Measurements from ENCODE around the gene AGFG1.

DNA sequence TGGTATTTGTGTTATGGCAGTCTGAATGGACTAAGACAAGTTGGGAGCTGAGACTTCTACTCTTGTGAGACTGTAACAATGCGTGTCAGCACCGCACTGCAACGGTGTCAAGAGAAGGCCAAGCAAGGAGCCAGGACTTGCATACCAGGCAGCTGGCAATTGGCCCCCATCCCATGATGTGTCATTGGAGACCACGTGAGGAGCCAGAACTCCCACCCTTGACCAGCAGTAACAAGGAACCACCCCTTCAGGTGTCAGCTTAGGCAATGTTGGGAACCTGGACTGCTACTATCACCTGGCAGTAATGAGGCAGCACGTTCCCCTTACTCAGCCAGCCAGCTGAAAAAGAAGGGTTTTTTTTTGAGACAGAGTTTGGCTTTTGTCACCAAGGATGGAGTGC lies 32.7 kb upstream of the AGFG1 start:
- TF ChIP-seq, protein P1, sequence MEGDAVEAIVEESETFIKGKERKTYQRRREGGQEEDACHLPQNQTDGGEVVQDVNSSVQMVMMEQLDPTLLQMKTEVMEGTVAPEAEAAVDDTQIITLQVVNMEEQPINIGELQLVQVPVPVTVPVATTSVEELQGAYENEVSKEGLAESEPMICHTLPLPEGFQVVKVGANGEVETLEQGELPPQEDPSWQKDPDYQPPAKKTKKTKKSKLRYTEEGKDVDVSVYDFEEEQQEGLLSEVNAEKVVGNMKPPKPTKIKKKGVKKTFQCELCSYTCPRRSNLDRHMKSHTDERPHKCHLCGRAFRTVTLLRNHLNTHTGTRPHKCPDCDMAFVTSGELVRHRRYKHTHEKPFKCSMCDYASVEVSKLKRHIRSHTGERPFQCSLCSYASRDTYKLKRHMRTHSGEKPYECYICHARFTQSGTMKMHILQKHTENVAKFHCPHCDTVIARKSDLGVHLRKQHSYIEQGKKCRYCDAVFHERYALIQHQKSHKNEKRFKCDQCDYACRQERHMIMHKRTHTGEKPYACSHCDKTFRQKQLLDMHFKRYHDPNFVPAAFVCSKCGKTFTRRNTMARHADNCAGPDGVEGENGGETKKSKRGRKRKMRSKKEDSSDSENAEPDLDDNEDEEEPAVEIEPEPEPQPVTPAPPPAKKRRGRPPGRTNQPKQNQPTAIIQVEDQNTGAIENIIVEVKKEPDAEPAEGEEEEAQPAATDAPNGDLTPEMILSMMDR (IDR thresholded peaks at IDR 0.05; ENCODE audit: borderline replicate concordance, extremely low read depth, low read length, poor library complexity, severe bottlenecking) = no peak
- no peak for TF ChIP-seq EZH2 (IDR thresholded peaks at IDR 0.05; ENCODE audit: borderline replicate concordance, low read depth, low read length, severe bottlenecking)
